Fibroblast of lung (primary cell): ENCODE measurements around the gene DDX27.

Experiments used
- EZH2 ChIP-seq: IDR thresholded peaks from 2 replicates; pipeline ENCODE4 v1.5.1; 2012; ENCODE audit warnings: low read length, control low read depth, mild to moderate bottlenecking; ENCODE audit errors: missing control alignments
- TF ChIP-seq, protein P1 (sequence below), 2 donors: IDR thresholded peaks in 1 of 2; conservative IDR thresholded peaks in 1 of 2; 1 replicate in 1 of 2; 2 replicates in 1 of 2; pipeline ENCODE4 v1.5.1; 2011 to 2012; ENCODE audit warnings: low read length in 2 of 2, control low read depth in 1 of 2, inconsistent platforms in 1 of 2, low read depth in 1 of 2, mild to moderate bottlenecking in 1 of 2

DNA sequence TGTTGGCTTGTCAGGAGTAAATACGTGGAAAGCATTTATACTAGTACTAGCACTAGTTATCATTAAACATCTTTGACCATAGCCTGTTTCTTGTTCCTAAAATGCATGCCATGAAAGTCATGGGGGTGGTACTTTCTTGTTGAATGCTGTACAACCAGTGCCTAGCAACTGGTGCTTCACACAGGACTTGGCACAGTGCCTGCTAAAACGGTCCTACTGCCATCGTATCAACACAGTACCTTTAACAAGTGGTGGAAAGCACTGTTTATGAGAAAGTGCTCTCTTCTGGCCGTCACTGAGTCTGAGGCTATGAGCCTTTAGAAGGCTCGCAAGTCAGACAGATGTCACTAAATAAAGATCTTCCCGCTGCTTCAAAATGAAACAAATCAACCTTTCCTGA, 37.0 kb downstream of the DDX27 start:
- TF ChIP-seq EZH2 = no peak
- TF ChIP-seq, protein P1, sequence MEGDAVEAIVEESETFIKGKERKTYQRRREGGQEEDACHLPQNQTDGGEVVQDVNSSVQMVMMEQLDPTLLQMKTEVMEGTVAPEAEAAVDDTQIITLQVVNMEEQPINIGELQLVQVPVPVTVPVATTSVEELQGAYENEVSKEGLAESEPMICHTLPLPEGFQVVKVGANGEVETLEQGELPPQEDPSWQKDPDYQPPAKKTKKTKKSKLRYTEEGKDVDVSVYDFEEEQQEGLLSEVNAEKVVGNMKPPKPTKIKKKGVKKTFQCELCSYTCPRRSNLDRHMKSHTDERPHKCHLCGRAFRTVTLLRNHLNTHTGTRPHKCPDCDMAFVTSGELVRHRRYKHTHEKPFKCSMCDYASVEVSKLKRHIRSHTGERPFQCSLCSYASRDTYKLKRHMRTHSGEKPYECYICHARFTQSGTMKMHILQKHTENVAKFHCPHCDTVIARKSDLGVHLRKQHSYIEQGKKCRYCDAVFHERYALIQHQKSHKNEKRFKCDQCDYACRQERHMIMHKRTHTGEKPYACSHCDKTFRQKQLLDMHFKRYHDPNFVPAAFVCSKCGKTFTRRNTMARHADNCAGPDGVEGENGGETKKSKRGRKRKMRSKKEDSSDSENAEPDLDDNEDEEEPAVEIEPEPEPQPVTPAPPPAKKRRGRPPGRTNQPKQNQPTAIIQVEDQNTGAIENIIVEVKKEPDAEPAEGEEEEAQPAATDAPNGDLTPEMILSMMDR (conservative IDR thresholded peaks at IDR 0.05 in 1 of 2, IDR thresholded peaks at IDR 0.05 in 1 of 2; ENCODE audit: low read depth in 1 of 2, low read length in 2 of 2) = no peak
